Measurements from ENCODE around the gene ADRA2B.
"Not testable (repeated sequence)": the region's sequence is repeated elsewhere in the genome, so short reads cannot be mapped to it uniquely, and the experiment has no call there.

The ADRA2B gene

GRCh38 chr2:96067902-96068581 is 48.3 kb downstream of the ADRA2B start:
- peak in 1 of 2 donors; percentile 41 for DNase-seq (ENCODE audit: low spot score in 2 of 2)
- H3K4me3 Mint-ChIP-seq, H3K36me3 Mint-ChIP-seq, H3K27ac Mint-ChIP-seq, H3K4me1 Mint-ChIP-seq, ATAC-seq, H3K9me3 Mint-ChIP-seq: not testable (repeated sequence)

- not testable (repeated sequence) for H3K4me1 Mint-ChIP-seq, H3K36me3 Mint-ChIP-seq, H3K27ac Mint-ChIP-seq, H3K9me3 Mint-ChIP-seq, H3K4me3 Mint-ChIP-seq, ATAC-seq
- DNase-seq (ENCODE audit: low spot score in 2 of 2), result peak in 1 of 2 donors; percentile 39
These were observed 49.2 kb downstream of the ADRA2B start for GRCh38 chr2:96067098-96067660.

- H3K27ac Mint-ChIP-seq, H3K4me3 Mint-ChIP-seq, H3K4me1 Mint-ChIP-seq, H3K9me3 Mint-ChIP-seq, H3K36me3 Mint-ChIP-seq, ATAC-seq: not testable (repeated sequence)
- DNase-seq (ENCODE audit: low spot score in 2 of 2), result peak in 1 of 2 donors; percentile 43
These were observed 49.9 kb downstream of the ADRA2B start for GRCh38 chr2:96066511-96066910.

GRCh38 chr2:96065954-96066353 is 50.4 kb downstream of the ADRA2B start:
- not testable (repeated sequence) for H3K4me3 Mint-ChIP-seq; H3K36me3 Mint-ChIP-seq; H3K4me1 Mint-ChIP-seq; DNase-seq (ENCODE audit: low spot score in 2 of 2); ATAC-seq; H3K27ac Mint-ChIP-seq; H3K9me3 Mint-ChIP-seq

- ATAC-seq (no peak), DNase-seq (ENCODE audit: low spot score in 2 of 2) (no peak)
- Mint-ChIP-seq H3K27ac (no peak overlapping the region), H3K4me3 (no peak overlapping the region), H3K36me3 (no peaks in the 10 kb centered on the region), H3K4me1 (no peaks in the 10 kb centered on the region), H3K9me3 (no peaks in the 10 kb centered on the region)
These were observed 50.9 kb downstream of the ADRA2B start for GRCh38 chr2:96065381-96065930.

- not testable (repeated sequence) for DNase-seq (ENCODE audit: low spot score in 2 of 2); H3K27ac Mint-ChIP-seq; ATAC-seq; H3K36me3 Mint-ChIP-seq; H3K4me3 Mint-ChIP-seq; H3K9me3 Mint-ChIP-seq; H3K4me1 Mint-ChIP-seq
These were observed 51.6 kb downstream of the ADRA2B start for GRCh38 chr2:96064760-96065159.

GRCh38 chr2:96064047-96064675 is 52.2 kb downstream of the ADRA2B start:
- ATAC-seq; H3K9me3 Mint-ChIP-seq; H3K4me3 Mint-ChIP-seq; DNase-seq (ENCODE audit: low spot score in 2 of 2); H3K36me3 Mint-ChIP-seq; H3K27ac Mint-ChIP-seq; H3K4me1 Mint-ChIP-seq: not testable (repeated sequence)

- H3K4me3 Mint-ChIP-seq, H3K9me3 Mint-ChIP-seq, H3K36me3 Mint-ChIP-seq, H3K4me1 Mint-ChIP-seq, H3K27ac Mint-ChIP-seq: not testable (repeated sequence)
- DNase-seq (ENCODE audit: low spot score in 2 of 2) (peak in 1 of 2 donors; percentile 62), ATAC-seq (peak; percentile 92)
These were observed 53.1 kb downstream of the ADRA2B start for GRCh38 chr2:96063116-96063899.

Data from stimulated activated effector memory CD8-positive, alpha-beta T cell treated with anti-CD3 and anti-CD28 coated beads, Interleukin-12 subunit alpha, Interleukin-12 subunit beta, amount 100 ng/mL, for 72 hours (primary cell).